K562 (cell line): ENCODE data around the gene GNPAT. TPM values are rescaled to one million over a fixed set of nuclear protein-coding genes. Genes with fewer than 3 reads are reported as not detected.

ENCODE experiments used
- ADNP ChIP-seq: fragments of 200-800 bp; sonication (Bioruptor generic); IDR thresholded peaks from 2 replicates; pipeline ENCODE4 v1.6.1; 2016; ENCODE audit warnings: missing genetic modification characterization, missing compliant biosample characterization
- DMBX1 ChIP-seq: fragments of 250-450 bp; sonication (Bioruptor Pico); IDR thresholded peaks from 2 replicates; pipeline ENCODE4 v1.8.0; 2022; ENCODE audit warnings: inconsistent platforms, mild to moderate bottlenecking, moderate library complexity, borderline replicate concordance
- EGR1 ChIP-seq: fragments of 450-650 bp; conservative IDR thresholded peaks from 2 replicates; pipeline ENCODE4 v1.6.1; 2017; ENCODE audit warnings: mild to moderate bottlenecking
- ELF2 ChIP-seq: fragments of 250-450 bp; sonication (Bioruptor Pico); IDR thresholded peaks from 2 replicates; pipeline ENCODE4 v1.5.0; 2021; ENCODE audit warnings: mild to moderate bottlenecking
- HNRNPL ChIP-seq: fragments of 200-400 bp; formaldehyde crosslinking; IDR thresholded peaks from 2 replicates; pipeline ENCODE4 v1.6.1; 2017; ENCODE audit warnings: low read depth, mild to moderate bottlenecking, low read length
- JUND ChIP-seq, 2 experiments: IDR thresholded peaks; 2 replicates in 1 of 2; 3 replicates in 1 of 2; pipeline ENCODE4 v1.6.1; 2011; ENCODE audit warnings: borderline replicate concordance in 2 of 2, low read depth in 2 of 2, low read length in 2 of 2, improper control_type of control experiment in 1 of 2, missing biosample characterization in 1 of 2, missing genetic modification characterization in 1 of 2, missing genetic modification reagents in 1 of 2
- MAFF ChIP-seq: IDR thresholded peaks from 2 replicates; pipeline ENCODE4 v1.6.1; 2012; ENCODE audit warnings: low read length, improper control_type of control experiment
- NCOA2 ChIP-seq, 2 experiments: fragments of 450-650 bp; IDR thresholded peaks; 2 replicates each; pipeline ENCODE4 v1.6.1; 2018; ENCODE audit warnings: mild to moderate bottlenecking in 2 of 2, moderate library complexity in 1 of 2; ENCODE audit not compliant: partially characterized antibody in 2 of 2
- NR2C2 ChIP-seq, 2 experiments: fragments of 200-800 bp in 1 of 2; sonication (Bioruptor generic) in 1 of 2; sonication (generic) in 1 of 2; formaldehyde crosslinking in 1 of 2; IDR thresholded peaks; 2 replicates each; pipeline versions ENCODE4 v1.6.1 to v1.8.0; 2016 to 2022; ENCODE audit warnings: mild to moderate bottlenecking in 1 of 2, missing compliant biosample characterization in 1 of 2, missing genetic modification characterization in 1 of 2, missing genetic modification reagents in 1 of 2
- SLC30A9 ChIP-seq: fragments of 250-450 bp; sonication (Bioruptor Pico); IDR thresholded peaks from 2 replicates; pipeline ENCODE4 v1.8.0; 2022; ENCODE audit warnings: mild to moderate bottlenecking, moderate library complexity
- ZBTB34 ChIP-seq: fragments of 250-450 bp; sonication (Bioruptor Pico); IDR thresholded peaks from 2 replicates; pipeline ENCODE4 v1.8.0; 2021; ENCODE audit warnings: mild to moderate bottlenecking, moderate library complexity
- ZBTB5 ChIP-seq: fragments of 450-650 bp; IDR thresholded peaks from 2 replicates; pipeline ENCODE4 v1.6.1; 2017; ENCODE audit warnings: antibody characterized with exemption
- ZKSCAN3 ChIP-seq: fragments of 250-450 bp; sonication (Bioruptor Pico); IDR thresholded peaks from 2 replicates; pipeline ENCODE4 v1.4.0; 2020
- ZNF232 ChIP-seq: sonication (generic); formaldehyde crosslinking; IDR thresholded peaks from 2 replicates; pipeline ENCODE4 v1.8.0; 2022; ENCODE audit warnings: mild to moderate bottlenecking, missing genetic modification reagents
- ZNF589 ChIP-seq: fragments of 200-800 bp; sonication (Bioruptor generic); IDR thresholded peaks from 2 replicates; pipeline ENCODE4 v1.6.1; 2016; ENCODE audit warnings: low read depth, missing genetic modification characterization, missing compliant biosample characterization
- ZNF717 ChIP-seq: fragments of 250-450 bp; sonication (Bioruptor Pico); IDR thresholded peaks from 2 replicates; pipeline ENCODE4 v1.5.0; 2021
- polyA plus RNA-seq, 8 experiments: library from polyadenylated mRNA; depleted of rRNA in 4 of 8; stranded (reverse) in 5 of 8; unstranded in 3 of 8; fragments of >200 nt; fragmentation: Nextera tagmentation in 2 of 8; fragmentation: Illumina TruSeq in 1 of 8; extraction: Ambion mirVana in 2 of 8; extraction: Trizol in 1 of 8; gene quantifications; 2 replicates each; pipeline versions ENCODE4 v1.2.1 to v1.2.3, GENCODE V29; 2011 to 2014; ENCODE audit warnings: inconsistent platforms in 1 of 8, missing spikeins in 1 of 8
- total RNA-seq, 7 experiments: library from RNA; depleted of rRNA in 6 of 7; stranded (reverse); fragments of >200 nt in 6 of 7; fragmentation: Illumina TruSeq in 2 of 7; extraction: Trizol in 2 of 7; gene quantifications; 2 replicates each; pipeline versions ENCODE4 v1.2.1 to v1.2.3, GENCODE V29; 2011 to 2021; ENCODE audit warnings: low replicate concordance in 1 of 7
- TF ChIP-seq, protein P1 (sequence below), 2 experiments: fragments of 450-650 bp; conservative IDR thresholded peaks; 2 replicates each; pipeline ENCODE4 v1.6.1; 2017; ENCODE audit warnings: mild to moderate bottlenecking in 2 of 2, moderate library complexity in 2 of 2
- TF ChIP-seq, protein P2 (sequence below): fragments of 450-650 bp; IDR thresholded peaks from 2 replicates; pipeline ENCODE4 v1.6.1; 2016
- TF ChIP-seq, protein P3 (sequence below): fragments of 450-650 bp; IDR thresholded peaks from 2 replicates; pipeline ENCODE4 v1.6.1; 2016; ENCODE audit warnings: missing biosample characterization, missing genetic modification characterization

GNPAT gene
- total and polyA plus RNA-seq, 9 of the 15 experiments (the other 6 are each of a cell fraction or from before 2014, with no cell fraction given), result 32.1 to 68.8 (median 50.7) TPM

DNA sequence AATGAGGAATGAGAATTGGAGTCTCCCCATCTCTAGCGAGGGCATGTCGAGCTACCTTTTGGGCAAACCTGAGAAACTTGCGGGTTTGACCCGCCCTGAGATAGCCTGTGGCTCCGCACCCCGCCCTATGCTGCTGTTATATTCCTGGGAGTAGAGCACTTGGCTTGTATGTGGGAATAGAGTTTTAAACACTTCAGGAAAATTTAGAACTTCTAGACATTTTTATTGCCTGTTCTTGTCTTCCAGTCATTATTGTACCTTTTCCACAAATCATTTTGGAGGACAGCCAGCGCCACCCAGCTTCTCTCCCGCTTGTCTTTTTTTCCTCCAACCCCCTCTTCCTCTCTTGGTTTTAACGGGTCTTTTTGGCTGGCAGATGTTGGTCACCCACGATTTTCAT lies 738 bp downstream of the GNPAT start (continued):
- TF ChIP-seq, protein P1, sequence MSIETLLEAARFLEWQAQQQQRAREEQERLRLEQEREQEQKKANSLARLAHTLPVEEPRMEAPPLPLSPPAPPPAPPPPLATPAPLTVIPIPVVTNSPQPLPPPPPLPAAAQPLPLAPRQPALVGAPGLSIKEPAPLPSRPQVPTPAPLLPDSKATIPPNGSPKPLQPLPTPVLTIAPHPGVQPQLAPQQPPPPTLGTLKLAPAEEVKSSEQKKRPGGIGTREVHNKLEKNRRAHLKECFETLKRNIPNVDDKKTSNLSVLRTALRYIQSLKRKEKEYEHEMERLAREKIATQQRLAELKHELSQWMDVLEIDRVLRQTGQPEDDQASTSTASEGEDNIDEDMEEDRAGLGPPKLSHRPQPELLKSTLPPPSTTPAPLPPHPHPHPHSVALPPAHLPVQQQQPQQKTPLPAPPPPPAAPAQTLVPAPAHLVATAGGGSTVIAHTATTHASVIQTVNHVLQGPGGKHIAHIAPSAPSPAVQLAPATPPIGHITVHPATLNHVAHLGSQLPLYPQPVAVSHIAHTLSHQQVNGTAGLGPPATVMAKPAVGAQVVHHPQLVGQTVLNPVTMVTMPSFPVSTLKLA (conservative IDR thresholded peaks at IDR 0.05), result 0 out of 4 replicates have a peak, but pooled peaks of 1 of the 2 experiments have one; percentile 14
- TF ChIP-seq EGR1, result no peak
- no peak for TF ChIP-seq ELF2 (CRISPR knock-in tag)
- no peak for TF ChIP-seq NCOA2 (IDR thresholded peaks at IDR 0.05; ENCODE audit: partially characterized antibody in 2 of 2)
- no peak for TF ChIP-seq ADNP (tag)
- TF ChIP-seq, protein P2, sequence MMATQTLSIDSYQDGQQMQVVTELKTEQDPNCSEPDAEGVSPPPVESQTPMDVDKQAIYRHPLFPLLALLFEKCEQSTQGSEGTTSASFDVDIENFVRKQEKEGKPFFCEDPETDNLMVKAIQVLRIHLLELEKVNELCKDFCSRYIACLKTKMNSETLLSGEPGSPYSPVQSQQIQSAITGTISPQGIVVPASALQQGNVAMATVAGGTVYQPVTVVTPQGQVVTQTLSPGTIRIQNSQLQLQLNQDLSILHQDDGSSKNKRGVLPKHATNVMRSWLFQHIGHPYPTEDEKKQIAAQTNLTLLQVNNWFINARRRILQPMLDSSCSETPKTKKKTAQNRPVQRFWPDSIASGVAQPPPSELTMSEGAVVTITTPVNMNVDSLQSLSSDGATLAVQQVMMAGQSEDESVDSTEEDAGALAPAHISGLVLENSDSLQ, result no peak
- no peak for TF ChIP-seq DMBX1 (CRISPR knock-in tag)
- TF ChIP-seq NR2C2 (CRISPR knock-in tag; IDR thresholded peaks at IDR 0.05), result no peak
- TF ChIP-seq NR2C2 (tag; IDR thresholded peaks at IDR 0.05), result no peak
- no peak for TF ChIP-seq ZNF717 (CRISPR knock-in tag)
- no peak for TF ChIP-seq HNRNPL
- TF ChIP-seq, protein P3, sequence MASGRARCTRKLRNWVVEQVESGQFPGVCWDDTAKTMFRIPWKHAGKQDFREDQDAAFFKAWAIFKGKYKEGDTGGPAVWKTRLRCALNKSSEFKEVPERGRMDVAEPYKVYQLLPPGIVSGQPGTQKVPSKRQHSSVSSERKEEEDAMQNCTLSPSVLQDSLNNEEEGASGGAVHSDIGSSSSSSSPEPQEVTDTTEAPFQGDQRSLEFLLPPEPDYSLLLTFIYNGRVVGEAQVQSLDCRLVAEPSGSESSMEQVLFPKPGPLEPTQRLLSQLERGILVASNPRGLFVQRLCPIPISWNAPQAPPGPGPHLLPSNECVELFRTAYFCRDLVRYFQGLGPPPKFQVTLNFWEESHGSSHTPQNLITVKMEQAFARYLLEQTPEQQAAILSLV (tag), result no peak
- TF ChIP-seq SLC30A9 (CRISPR knock-in tag), result no peak
- no peak for TF ChIP-seq MAFF
- no peak for TF ChIP-seq ZNF232 (CRISPR knock-in tag)
- no peak for TF ChIP-seq JUND (IDR thresholded peaks at IDR 0.05; ENCODE audit: borderline replicate concordance, low read depth, low read length)
- 0 out of 3 replicates have a peak, but pooled peaks have one; percentile 7 for TF ChIP-seq JUND (tag; IDR thresholded peaks at IDR 0.05; ENCODE audit: borderline replicate concordance, low read depth, low read length)
- no peak for TF ChIP-seq ZNF589 (CRISPR knock-in tag)
- no peak for TF ChIP-seq ZBTB5
- no peak for TF ChIP-seq ZBTB34 (CRISPR knock-in tag)
- peak; percentile 78 for TF ChIP-seq ZKSCAN3
